ENCODE data around the gene LIMA1.

DNA sequence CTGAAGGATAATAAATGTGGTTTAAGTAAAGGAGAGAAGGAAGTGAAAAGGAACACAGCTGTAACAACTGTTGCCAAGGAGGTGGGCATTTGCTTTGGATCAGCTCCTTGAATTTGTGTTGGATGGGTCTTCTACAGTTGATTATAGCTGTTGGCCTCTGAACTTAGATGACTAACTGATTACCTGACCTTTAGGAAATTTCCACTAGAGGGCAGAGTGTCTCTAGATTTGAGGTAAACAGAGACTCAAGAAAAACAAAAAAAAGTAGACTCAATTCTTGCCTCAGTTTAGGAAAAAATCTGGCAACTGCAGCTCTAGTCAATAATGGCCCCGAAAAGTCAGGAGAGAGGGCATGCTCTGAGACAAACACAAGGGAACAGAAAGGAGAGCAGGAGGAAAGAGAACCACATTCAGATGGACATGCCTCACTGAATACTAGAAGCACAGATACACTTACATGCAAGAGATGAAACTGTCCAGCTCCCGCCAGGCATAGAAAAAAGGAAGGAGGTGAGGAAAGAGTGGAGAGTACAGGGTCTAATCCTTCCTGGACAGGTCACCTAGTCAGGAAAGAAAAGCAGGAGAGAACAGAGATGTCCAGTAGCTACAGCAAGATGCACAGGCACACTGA lies 150.7 kb downstream of the LIMA1 start:
- no peak for TF ChIP-seq POLR2A (IDR thresholded peaks at IDR 0.05; ENCODE audit: low read depth, low read length)
- TF ChIP-seq, protein P1, sequence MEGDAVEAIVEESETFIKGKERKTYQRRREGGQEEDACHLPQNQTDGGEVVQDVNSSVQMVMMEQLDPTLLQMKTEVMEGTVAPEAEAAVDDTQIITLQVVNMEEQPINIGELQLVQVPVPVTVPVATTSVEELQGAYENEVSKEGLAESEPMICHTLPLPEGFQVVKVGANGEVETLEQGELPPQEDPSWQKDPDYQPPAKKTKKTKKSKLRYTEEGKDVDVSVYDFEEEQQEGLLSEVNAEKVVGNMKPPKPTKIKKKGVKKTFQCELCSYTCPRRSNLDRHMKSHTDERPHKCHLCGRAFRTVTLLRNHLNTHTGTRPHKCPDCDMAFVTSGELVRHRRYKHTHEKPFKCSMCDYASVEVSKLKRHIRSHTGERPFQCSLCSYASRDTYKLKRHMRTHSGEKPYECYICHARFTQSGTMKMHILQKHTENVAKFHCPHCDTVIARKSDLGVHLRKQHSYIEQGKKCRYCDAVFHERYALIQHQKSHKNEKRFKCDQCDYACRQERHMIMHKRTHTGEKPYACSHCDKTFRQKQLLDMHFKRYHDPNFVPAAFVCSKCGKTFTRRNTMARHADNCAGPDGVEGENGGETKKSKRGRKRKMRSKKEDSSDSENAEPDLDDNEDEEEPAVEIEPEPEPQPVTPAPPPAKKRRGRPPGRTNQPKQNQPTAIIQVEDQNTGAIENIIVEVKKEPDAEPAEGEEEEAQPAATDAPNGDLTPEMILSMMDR (conservative IDR thresholded peaks at IDR 0.05; ENCODE audit: low read depth, low read length): peak; percentile 66
- no peak for TF ChIP-seq CEBPB (IDR thresholded peaks at IDR 0.05; ENCODE audit: low read depth, low read length)
- TF ChIP-seq RAD21 (IDR thresholded peaks at IDR 0.05; ENCODE audit: low read length): peak; percentile 55
- TF ChIP-seq USF2 (IDR thresholded peaks at IDR 0.05; ENCODE audit: low read depth, low read length): no peak
- no peak for TF ChIP-seq MAFK (IDR thresholded peaks at IDR 0.05; ENCODE audit: low read depth, low read length)
- TF ChIP-seq SMC3 (IDR thresholded peaks at IDR 0.05; ENCODE audit: low read depth, low read length): peak; percentile 69
- no peak for TF ChIP-seq RCOR1 (IDR thresholded peaks at IDR 0.05; ENCODE audit: insufficient replicate concordance, low read length)
- TF ChIP-seq FOS (IDR thresholded peaks at IDR 0.05; ENCODE audit: low read depth, low read length): no peak

Data from IMR-90 (cell line).